Astrocyte of the spinal cord (primary cell): ENCODE data around the gene IL15.

ENCODE experiments used
- DNase-seq: peaks from one replicate; pipeline ENCODE4 v3.0.0; 2011; ENCODE audit warnings: low read depth, low spot score
- H3K4me3 ChIP-seq: 2 replicates; pipeline ENCODE4 v1.5.1; 2011; ENCODE audit warnings: low read depth, mild to moderate bottlenecking, low read length, moderate library complexity
- in situ Hi-C: cut with HindIII; loops from 2 replicates; pipeline ENCODE4 v1.10.0; 2017; ENCODE audit warnings: low sequenced_read_pairs
- TF ChIP-seq, protein P1 (sequence below): IDR thresholded peaks from 2 replicates; pipeline ENCODE4 v1.5.1; 2012; ENCODE audit warnings: low read depth, mild to moderate bottlenecking, low read length, inconsistent platforms

IL15 gene

DNA sequence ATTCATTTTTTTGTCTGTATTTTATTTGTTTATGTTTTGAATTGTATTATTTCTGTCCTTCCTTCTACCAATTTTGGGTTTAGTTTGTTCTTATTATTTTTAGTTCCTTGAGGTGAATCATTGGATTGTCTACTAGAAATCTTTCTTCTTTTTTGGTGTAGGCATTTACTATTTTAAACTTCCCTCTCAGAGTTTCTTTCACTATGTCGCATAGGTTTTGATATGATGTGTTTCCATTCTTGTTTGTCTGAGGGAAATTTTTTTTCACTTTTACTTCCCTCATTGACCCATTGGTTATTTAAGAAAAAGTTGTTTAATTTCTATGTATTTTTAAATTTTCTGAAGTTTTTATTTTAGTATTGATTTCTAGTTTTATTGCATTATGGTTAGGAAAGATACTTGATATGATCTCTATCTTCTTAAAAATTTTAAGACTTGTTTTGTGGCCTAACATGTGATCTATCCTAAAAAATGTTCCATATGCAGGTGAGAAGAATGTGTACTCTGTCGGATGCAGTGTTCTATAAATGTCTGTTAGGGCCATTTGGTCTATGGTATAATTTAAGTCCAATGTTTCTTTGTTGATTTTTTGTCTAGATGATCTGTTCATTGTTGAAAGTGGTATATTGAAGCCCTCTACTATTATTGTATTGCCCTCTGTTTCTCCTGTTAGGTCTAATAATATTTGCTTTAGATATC lies 68.8 kb downstream of the IL15 start:
- no peak overlapping the region for H3K4me3 ChIP-seq
- TF ChIP-seq, protein P1, sequence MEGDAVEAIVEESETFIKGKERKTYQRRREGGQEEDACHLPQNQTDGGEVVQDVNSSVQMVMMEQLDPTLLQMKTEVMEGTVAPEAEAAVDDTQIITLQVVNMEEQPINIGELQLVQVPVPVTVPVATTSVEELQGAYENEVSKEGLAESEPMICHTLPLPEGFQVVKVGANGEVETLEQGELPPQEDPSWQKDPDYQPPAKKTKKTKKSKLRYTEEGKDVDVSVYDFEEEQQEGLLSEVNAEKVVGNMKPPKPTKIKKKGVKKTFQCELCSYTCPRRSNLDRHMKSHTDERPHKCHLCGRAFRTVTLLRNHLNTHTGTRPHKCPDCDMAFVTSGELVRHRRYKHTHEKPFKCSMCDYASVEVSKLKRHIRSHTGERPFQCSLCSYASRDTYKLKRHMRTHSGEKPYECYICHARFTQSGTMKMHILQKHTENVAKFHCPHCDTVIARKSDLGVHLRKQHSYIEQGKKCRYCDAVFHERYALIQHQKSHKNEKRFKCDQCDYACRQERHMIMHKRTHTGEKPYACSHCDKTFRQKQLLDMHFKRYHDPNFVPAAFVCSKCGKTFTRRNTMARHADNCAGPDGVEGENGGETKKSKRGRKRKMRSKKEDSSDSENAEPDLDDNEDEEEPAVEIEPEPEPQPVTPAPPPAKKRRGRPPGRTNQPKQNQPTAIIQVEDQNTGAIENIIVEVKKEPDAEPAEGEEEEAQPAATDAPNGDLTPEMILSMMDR, result no peak
- in situ Hi-C loops, result no loop called here

DNA sequence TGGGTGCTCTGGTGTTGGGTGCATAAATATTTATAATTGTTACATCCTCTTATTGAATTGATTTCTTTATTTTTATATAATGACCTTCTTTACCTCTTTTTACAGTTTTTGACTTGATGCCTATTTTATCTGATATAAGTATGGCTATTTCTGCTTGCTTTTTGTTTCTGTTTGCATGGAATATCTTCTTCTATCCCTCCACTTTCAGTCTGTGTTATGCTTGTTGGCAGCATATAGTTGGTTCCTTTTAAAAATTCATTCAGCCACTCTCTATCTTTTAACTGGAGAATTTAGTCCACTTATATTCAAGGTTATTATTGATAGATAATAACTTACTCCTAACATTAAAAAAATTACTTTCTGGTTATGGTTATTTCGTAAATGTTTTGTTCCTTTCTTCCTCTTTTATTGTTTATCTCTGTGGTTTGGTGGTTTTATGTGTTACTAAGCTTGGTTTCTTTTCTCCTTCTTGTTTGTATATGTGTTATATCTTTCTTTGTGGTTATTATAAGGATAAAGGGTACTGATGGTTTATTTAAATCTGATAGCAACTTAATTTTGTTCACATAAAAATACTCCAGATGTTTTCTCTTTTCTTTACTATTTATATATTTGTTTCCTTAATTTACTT lies 69.5 kb downstream of the IL15 start:
- TF ChIP-seq, protein P1, result no peak

More for the DNA sequence above, 68.8 kb downstream of the IL15 start:
- no peak for DNase-seq

DNA sequence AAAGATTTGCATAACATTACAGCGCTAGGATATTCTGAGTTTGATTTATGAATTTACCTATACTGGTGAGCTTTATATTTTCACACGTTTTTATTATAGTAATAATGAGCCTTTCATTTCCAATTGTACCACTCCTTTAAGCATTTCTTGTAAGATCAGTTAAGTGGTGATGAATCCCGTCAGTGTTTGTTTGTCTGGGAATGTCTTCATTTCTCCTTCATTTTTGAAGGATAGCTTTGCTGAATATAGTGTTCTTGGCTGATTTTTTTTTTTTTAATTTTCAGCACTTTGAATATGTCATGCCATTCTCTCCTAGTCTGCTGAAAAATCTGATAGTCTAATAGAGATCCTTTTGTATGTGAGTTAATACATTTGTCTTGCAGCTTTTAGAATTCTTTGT lies 70.1 kb downstream of the IL15 start:
- TF ChIP-seq, protein P1, result no peak
- H3K4me3 ChIP-seq, result no peak overlapping the region
- in situ Hi-C loops, result no loop called here
- DNase-seq, result no peak

More for the DNA sequence above, 69.5 kb downstream of the IL15 start:
- no peak overlapping the region for H3K4me3 ChIP-seq
- no peak for DNase-seq
- in situ Hi-C loops, result no loop called here

DNA sequence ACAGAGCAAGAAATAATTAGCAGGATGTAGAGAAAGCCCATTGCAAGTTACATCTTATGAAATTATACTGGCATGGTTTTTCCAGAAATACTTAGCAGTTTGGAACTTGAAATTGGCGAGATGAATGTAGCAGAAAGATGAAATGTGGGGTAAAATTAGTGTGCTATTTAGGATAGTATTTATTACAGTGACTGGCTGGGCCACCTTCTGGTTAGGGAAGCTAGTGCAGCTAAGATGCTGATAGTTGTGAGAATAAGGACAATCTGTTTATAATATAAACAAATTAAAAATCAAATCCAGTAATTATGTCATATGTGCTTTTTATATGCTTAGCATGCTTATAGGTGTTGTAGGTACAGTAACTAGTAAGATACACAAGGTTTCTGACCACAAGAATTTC lies 74.8 kb downstream of the IL15 start:
- no peak overlapping the region for H3K4me3 ChIP-seq
- TF ChIP-seq, protein P1, result peak; percentile 85
- peak; percentile 52 for DNase-seq
- in situ Hi-C loops, result no loop called here

DNA sequence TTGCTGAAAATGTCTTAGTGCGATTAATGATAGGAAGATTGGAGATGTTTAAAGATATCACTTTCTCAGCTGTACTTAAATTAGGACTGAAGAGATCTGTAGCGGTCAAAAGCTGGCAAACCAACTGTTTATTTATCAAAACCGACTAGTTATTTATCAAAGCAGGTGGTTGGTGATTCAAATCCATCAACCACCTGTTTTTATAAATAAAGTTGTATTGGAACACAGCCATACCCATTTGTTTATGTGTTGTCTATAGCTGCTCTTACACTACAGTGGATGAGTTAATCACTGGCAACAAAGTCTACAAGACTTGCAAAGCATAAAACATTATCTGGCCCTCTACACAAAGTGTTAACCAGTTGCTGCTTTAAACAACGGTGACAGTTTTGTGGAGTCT lies 76.8 kb downstream of the IL15 start:
- no peak for DNase-seq
- H3K4me3 ChIP-seq, result no peak overlapping the region
- TF ChIP-seq, protein P1, result no peak
- in situ Hi-C loops, result no loop called here

DNA sequence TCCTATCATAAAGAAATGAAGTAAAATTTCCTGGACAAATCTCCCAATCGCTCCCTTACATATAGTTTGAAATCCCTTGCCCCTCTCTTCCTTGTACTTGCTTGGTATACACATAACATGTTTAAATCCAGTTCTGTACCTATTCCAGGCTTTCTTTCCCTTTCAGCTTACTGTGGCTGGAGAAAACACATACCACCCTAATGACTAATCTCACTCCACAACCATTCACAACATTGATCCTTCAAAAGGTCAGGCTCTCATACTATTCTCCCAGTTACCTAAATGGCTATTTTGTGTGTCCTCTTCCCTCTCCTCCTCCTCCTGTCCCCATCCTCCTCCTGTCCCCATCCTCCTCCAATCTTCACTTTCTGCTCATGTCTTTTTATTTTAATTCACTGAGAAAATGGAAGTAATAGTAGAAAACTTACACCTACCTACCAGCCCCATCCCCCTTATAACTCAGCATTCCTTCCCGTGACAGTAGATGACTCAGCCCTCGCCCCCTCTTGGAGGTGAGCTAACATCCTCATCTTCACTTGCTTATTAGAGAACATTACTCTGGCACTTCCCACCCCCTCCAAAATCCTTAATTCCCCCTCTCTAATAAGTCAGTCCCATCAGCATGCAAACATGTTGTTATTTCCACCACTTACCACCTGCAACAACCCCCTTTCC lies 77.5 kb downstream of the IL15 start:
- TF ChIP-seq, protein P1, result no peak
- in situ Hi-C loops, result no loop called here
- DNase-seq, result peak; percentile 76
- no peak overlapping the region for H3K4me3 ChIP-seq
